ENCODE results near the gene PSPN. TPM values are rescaled to one million over a fixed set of nuclear protein-coding genes. Genes with fewer than 3 reads are reported as not detected.
A peak's percentile ranks its signal among the peaks of the same experiment; 100 is the strongest.

Gene PSPN
- total and polyA plus RNA-seq, 9 of the 15 experiments (the other 6 are each of a cell fraction or from before 2014, with no cell fraction given) = 0.21 to 1.1 (median 0.58) TPM

GRCh38 chr19:6424939-6425731 lies 49.4 kb upstream of the PSPN start:
- Histone ChIP-seq H3K36me3 (ENCODE audit: control insufficient read depth, insufficient read depth, low read length) (peaks cover 32% of the 10 kb centered on the region), H3K4me2 (ENCODE audit: insufficient read depth, low read length) (peak overlapping the region; percentile 53), H3K27me3 (ENCODE audit: control insufficient read depth in 2 of 2, insufficient read depth in 2 of 2, low read length in 2 of 2) (no peaks in the 10 kb centered on the region), H3K9ac (ENCODE audit: insufficient read depth in 1 of 2, low read depth in 2 of 2, low read length in 2 of 2) (peak overlapping the region; percentile 47 to 87), H3K79me2 (ENCODE audit: control insufficient read depth, insufficient read depth, low read length) (peaks cover 55% of the 10 kb centered on the region), H3K27ac (ENCODE audit: extremely low read depth, low read depth, low read length) (peak overlapping the region; percentile 78), H3K9me1 (ENCODE audit: control insufficient read depth, insufficient read depth, low read length) (peaks cover 14% of the 10 kb centered on the region), H4K20me1 (replicated peaks; ENCODE audit: control insufficient read depth, insufficient read depth, low read length) (peaks cover 39% of the 10 kb centered on the region), H3K9me3 (replicated peaks; ENCODE audit: control insufficient read depth, insufficient read depth, low read depth, low read length) (no peaks in the 10 kb centered on the region), H3K4me3 (peak overlapping the region; percentile 82; the same call in 1 of the 2 replicates), H3K4me1 (replicated peaks in 1 of 2; ENCODE audit: control insufficient read depth in 2 of 2, insufficient read depth in 2 of 2, low read length in 2 of 2) (peaks cover 17 to 46% of the 10 kb centered on the region in 2 experiments), H2AFZ (ENCODE audit: low read depth, low read length) (peak overlapping the region; percentile 81)
- ChIA-PET CTCF (ENCODE audit: low intra/inter-chr PET ratio) (no interaction called here), POLR2A (interaction anchor here (0.5 to 2.4 kb wide), 16 partner anchors 10 to 829 kb away, joined by 3 to 16 read pairs (median 3); partner anchors contain the start of genes ALKBH7 and TNFSF9)
- FAIRE-seq (peak; percentile 100), DNase-seq (ENCODE audit: extremely low read depth in 1 of 4, low spot score in 3 of 4) (peak; percentile 90 to 100 (median 94)), ATAC-seq (peak; percentile 94)
- in situ Hi-C loops (cut with MboI) (no loop called here), intact Hi-C loops (cut with micrococcal nuclease) (loop anchor here (10.0 kb wide), 2 partner anchors 110 to 260 kb away; no protein-coding TSS in a partner anchor)
- WGBS (ENCODE audit: insufficient coverage, low coverage, missing lambda C conversion rate) = 2% methylated on average over 42 of the region's 43 CpGs
- BruUV-seq (replicated peaks) = no TSS peak
- no peak; the same call in 1 of the 2 replicates for TF ChIP-seq ZNF263 (CRISPR knock-in tag; IDR thresholded peaks at IDR 0.05; ENCODE audit: borderline replicate concordance)
- no peak for TF ChIP-seq ZFP30 (CRISPR knock-in tag; IDR thresholded peaks at IDR 0.05; ENCODE audit: borderline replicate concordance)
- TF ChIP-seq ZFPM2 (CRISPR knock-in tag; IDR thresholded peaks at IDR 0.05) = 0 out of 2 replicates have a peak, but pooled peaks have one; percentile 76
- peak; percentile 87 for TF ChIP-seq MEIS2 (IDR thresholded peaks at IDR 0.05; ENCODE audit: partially characterized antibody)
- no peak for TF ChIP-seq EZH2 (IDR thresholded peaks at IDR 0.05; ENCODE audit: borderline replicate concordance, low read depth, low read length)
- TF ChIP-seq PKNOX1 (IDR thresholded peaks at IDR 0.05) = peak; percentile 100
- TF ChIP-seq RBM39 (optimal IDR thresholded peaks at IDR 0.05; ENCODE audit: low read depth, low read length) = no peak
- TF ChIP-seq RFX1 (IDR thresholded peaks at IDR 0.05) = peak; percentile 40; the same call in 1 of the 2 replicates
- TF ChIP-seq HMBOX1 (IDR thresholded peaks at IDR 0.05) = peak; percentile 51; the same call in 1 of the 2 replicates
- TF ChIP-seq POLR2H (tag; IDR thresholded peaks at IDR 0.05; ENCODE audit: low read depth) = no peak
- TF ChIP-seq TAL1 (IDR thresholded peaks at IDR 0.05) = no peak
- TF ChIP-seq MYC (IDR thresholded peaks at IDR 0.05; ENCODE audit: low read depth, low read length) = peak; percentile 81
- peak; percentile 86; the same call in 1 of the 2 replicates for TF ChIP-seq MYC (CRISPR knock-in tag; IDR thresholded peaks at IDR 0.05; ENCODE audit: borderline replicate concordance, low read depth)
- peak; percentile 89 for TF ChIP-seq ZBTB33 (CRISPR knock-in tag; IDR thresholded peaks at IDR 0.05)
- no peak for TF ChIP-seq ADNP (tag; IDR thresholded peaks at IDR 0.05)
- no peak for TF ChIP-seq SRSF1 (IDR thresholded peaks at IDR 0.05; ENCODE audit: low read depth, low read length)
- TF ChIP-seq GTF2F1 (IDR thresholded peaks at IDR 0.05; ENCODE audit: low read depth, low read length) = no peak
- no peak for TF ChIP-seq RBM22 (IDR thresholded peaks at IDR 0.05; ENCODE audit: low read depth, low read length, poor library complexity, severe bottlenecking)
- no peak for TF ChIP-seq ZBED1 (IDR thresholded peaks at IDR 0.05)
